Fibroblast of pulmonary artery (primary cell): ENCODE results near the gene PPP1R3F.
"Not testable (repeated sequence)": the region's sequence is repeated elsewhere in the genome, so short reads cannot be mapped to it uniquely, and the experiment has no call there.

Experiments
- DNase-seq: peaks from one replicate; pipeline ENCODE4 v3.0.0-alpha.2; 2010; ENCODE audit warnings: low read depth
- H3K4me3 ChIP-seq: replicated peaks from 2 replicates; pipeline ENCODE4 v1.5.1; 2011; ENCODE audit warnings: low read depth, mild to moderate bottlenecking, control low read depth, low read length, moderate library complexity
- TF ChIP-seq, protein P1 (sequence below): IDR thresholded peaks from 2 replicates; pipeline ENCODE4 v1.5.1; 2011; ENCODE audit warnings: mild to moderate bottlenecking, control low read depth, low read length, inconsistent platforms; ENCODE audit errors: missing control alignments

PPP1R3F gene

DNA sequence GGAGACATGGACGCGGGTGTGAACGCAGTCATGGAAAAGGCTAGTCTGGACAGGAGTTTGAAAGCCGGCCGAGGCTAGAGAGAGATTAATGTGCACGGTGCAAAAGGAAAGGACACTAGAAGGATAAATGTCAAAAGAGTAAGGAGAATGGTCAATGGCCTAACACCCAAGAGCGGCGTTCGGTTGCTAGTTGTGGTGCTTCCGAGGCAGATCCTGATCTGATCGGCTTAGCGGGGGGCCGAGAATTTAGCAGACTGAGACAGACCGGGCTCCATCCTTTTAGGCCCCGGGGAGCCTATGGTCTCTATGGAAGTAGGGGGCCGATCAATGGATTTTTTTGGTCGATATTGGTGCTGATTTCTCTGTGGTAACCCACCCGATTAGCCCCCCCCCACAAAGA is 40.8 kb downstream of the PPP1R3F start:
- H3K4me3 ChIP-seq = no peak overlapping the region
- TF ChIP-seq, protein P1, sequence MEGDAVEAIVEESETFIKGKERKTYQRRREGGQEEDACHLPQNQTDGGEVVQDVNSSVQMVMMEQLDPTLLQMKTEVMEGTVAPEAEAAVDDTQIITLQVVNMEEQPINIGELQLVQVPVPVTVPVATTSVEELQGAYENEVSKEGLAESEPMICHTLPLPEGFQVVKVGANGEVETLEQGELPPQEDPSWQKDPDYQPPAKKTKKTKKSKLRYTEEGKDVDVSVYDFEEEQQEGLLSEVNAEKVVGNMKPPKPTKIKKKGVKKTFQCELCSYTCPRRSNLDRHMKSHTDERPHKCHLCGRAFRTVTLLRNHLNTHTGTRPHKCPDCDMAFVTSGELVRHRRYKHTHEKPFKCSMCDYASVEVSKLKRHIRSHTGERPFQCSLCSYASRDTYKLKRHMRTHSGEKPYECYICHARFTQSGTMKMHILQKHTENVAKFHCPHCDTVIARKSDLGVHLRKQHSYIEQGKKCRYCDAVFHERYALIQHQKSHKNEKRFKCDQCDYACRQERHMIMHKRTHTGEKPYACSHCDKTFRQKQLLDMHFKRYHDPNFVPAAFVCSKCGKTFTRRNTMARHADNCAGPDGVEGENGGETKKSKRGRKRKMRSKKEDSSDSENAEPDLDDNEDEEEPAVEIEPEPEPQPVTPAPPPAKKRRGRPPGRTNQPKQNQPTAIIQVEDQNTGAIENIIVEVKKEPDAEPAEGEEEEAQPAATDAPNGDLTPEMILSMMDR = no peak
- no peak for DNase-seq

DNA sequence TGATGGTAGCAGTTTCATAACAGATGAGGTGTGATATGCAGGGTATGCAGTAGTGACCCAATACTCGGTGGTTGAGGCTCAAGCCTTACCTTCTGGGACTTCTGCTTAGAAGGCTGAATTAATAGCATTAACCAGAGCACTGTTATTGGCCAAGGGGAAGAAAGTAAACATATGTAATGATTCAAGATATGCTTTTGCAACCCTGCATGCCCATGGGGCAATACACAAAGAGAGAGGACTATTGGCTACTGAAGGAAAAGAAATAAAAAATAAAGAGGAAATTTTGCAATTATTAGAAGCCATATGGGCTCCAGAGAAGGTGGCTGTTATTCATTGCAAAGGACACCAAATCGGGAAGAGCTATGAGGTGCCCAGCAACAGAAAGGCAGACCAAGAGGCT is 42.6 kb downstream of the PPP1R3F start:
- no peak overlapping the region for H3K4me3 ChIP-seq
- no peak for DNase-seq
- TF ChIP-seq, protein P1 = no peak

DNA sequence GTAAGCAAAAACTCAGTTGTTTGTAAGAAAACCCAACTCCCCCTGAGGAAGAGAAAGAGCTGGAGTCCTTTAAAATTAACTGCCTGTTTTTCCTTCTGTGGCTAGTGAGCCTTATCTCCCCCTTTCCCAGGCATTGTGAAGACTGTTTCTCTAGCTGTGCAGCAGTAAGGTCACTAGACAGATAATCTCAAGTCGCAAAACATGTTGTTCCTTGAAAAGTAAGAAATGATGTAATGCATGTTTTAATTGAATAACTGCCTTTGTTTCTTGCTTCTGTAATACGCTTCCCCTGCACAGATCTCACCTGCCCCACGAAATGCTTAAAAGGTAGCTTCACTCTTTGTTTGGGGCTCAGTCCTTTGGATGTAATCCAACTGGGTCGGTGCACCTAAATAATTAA is 46.5 kb downstream of the PPP1R3F start:
- TF ChIP-seq, protein P1 = no peak

DNA sequence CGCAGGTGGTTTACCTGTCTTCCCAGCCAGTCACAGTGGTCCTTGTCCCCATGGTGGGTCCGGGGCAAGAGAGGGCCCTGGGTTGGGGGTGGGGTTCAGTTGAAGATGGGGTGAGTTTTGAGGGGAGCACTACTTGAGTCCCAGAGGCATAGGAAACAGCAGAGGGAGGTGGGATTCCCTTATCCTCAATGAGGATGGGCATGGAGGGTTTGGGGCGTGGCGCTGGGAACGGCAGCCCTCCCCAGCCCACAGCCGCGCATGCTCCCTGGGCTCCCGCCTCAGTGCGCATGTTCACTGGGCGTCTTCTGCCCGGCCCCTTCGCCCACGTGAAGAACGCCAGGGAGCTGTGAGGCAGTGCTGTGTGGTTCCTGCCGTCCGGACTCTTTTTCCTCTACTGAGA is 52.1 kb downstream of the PPP1R3F start, which contains the start of gene GAGE12J:
Gene GAGE12J, plus strand, starts transcription at position 301 of the 400 bp plus-strand sequence. CDS start 1,157 bp downstream, outside the sequence.
- H3K4me3 ChIP-seq, DNase-seq: not testable (repeated sequence)

More for the DNA sequence above, 46.5 kb downstream of the PPP1R3F start:
- no peak overlapping the region for H3K4me3 ChIP-seq
- DNase-seq = no peak

DNA sequence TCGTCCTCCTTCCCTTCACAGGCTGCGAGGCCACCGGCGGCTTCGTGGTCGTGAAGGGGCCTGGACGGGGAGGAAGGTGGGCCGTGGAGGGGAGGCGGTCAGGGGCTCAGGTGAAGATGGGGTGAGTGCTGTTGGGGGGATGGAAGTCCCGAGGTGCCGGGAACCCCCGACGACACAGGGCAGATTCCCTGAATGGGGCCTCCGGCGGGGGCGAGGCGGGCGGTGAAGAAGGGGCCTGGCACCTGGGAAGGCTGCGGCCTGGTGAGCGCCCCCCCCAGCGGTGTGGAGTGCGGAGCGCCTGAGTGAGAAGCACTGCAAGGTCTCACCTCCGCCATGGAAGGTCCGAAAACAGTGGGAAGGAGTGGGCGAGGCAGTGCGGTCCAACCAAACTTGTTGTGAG is 52.7 kb downstream of the PPP1R3F start:
- H3K4me3 ChIP-seq, DNase-seq: not testable (repeated sequence)

DNA sequence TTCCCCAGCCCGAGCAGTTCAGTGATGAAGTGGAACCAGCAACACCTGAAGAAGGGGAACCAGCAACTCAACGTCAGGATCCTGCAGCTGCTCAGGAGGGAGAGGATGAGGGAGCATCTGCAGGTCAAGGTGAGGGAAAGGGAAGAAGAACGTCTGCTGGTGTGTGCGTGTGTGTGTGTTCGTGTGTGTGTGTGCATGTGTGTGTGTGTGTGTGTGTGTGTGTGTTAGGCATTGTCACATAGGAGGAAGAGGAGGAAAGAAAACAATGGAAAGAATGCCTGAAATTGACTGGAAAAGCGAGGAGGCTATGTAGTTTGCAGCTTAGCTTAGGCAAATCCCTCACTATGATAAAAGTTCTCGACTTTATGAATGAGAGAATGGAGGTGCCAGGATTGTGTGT is 54.1 kb downstream of the PPP1R3F start:
- not testable (repeated sequence) for DNase-seq, H3K4me3 ChIP-seq

DNA sequence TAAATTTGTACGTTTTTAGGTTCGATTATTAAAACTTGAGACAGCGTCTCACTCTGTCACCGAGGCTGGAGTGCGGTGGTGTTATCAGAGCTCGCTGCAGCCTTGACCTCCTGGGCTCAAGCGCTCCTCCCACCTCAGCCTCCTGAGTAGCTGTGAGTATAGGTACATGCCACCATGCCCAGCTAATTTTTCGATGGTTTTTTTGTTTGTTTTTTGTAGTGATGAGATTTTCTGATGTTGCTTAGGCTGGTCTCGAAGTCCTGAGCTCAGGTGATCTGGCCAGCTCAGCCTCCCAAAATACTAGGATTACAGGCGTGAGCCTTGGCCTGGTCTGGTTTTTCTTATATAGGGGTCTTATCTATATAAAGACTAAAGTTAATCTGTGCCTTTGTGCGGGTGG is 60.8 kb downstream of the PPP1R3F start:
- not testable (repeated sequence) for H3K4me3 ChIP-seq, DNase-seq

DNA sequence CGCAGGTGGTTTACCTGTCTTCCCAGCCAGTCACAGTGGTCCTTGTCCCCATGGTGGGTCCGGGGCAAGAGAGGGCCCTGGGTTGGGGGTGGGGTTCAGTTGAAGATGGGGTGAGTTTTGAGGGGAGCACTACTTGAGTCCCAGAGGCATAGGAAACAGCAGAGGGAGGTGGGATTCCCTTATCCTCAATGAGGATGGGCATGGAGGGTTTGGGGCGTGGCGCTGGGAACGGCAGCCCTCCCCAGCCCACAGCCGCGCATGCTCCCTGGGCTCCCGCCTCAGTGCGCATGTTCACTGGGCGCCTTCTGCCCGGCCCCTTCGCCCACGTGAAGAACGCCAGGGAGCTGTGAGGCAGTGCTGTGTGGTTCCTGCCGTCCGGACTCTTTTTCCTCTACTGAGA is 61.7 kb downstream of the PPP1R3F start, which contains the start of gene GAGE13:
Gene GAGE13, plus strand, starts transcription at position 301 of the 400 bp plus-strand sequence. CDS start 1,156 bp downstream, outside the sequence.
- DNase-seq, H3K4me3 ChIP-seq: not testable (repeated sequence)

DNA sequence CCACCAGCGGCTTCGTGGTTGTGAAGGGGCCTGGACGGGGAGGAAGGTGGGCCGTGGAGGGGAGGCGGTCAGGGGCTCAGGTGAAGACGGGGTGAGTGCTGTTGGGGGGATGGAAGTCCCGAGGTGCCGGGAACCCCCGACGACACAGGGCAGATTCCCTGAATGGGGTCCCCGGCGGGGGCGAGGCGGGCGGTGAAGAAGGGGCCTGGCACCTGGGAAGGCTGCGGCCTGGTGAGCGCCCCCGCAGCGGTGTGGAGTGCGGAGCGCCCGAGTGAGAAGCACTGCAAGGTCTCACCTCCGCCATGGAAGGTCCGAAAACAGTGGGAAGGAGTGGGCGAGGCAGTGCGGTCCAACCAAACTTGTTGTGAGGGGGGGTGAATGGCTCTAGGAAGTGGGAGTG is 62.2 kb downstream of the PPP1R3F start:
- H3K4me3 ChIP-seq, DNase-seq: not testable (repeated sequence)
